Coronary artery (tissue), 2 donors: ENCODE data around the gene GPR152.
"Not testable (repeated sequence)": the region's sequence is repeated elsewhere in the genome, so short reads cannot be mapped to it uniquely, and the experiment has no call there.

Experiments used
- DNase-seq: peaks from one replicate; pipeline ENCODE4 v3.0.0-alpha.2; 2017; ENCODE audit warnings: low spot score
- H3K27ac ChIP-seq, 2 donors: fragments of 200-600 bp; sonication (generic); one replicate each; pipeline ENCODE4 v1.5.1; 2016 to 2019
- H3K4me3 ChIP-seq: fragments of 200-600 bp; sonication (generic); 2 replicates; pipeline ENCODE4 v1.5.1; 2016; ENCODE audit warnings: mild to moderate bottlenecking, moderate library complexity
- TF ChIP-seq, protein P1 (sequence below): fragments of 200-600 bp; sonication (generic); IDR thresholded peaks from one replicate; pipeline ENCODE4 v1.5.1; 2019; ENCODE audit warnings: antibody characterized with exemption

Gene GPR152

GRCh38 chr11:67466367-67466766, 13.8 kb upstream of the GPR152 start:
- TF ChIP-seq, protein P1, sequence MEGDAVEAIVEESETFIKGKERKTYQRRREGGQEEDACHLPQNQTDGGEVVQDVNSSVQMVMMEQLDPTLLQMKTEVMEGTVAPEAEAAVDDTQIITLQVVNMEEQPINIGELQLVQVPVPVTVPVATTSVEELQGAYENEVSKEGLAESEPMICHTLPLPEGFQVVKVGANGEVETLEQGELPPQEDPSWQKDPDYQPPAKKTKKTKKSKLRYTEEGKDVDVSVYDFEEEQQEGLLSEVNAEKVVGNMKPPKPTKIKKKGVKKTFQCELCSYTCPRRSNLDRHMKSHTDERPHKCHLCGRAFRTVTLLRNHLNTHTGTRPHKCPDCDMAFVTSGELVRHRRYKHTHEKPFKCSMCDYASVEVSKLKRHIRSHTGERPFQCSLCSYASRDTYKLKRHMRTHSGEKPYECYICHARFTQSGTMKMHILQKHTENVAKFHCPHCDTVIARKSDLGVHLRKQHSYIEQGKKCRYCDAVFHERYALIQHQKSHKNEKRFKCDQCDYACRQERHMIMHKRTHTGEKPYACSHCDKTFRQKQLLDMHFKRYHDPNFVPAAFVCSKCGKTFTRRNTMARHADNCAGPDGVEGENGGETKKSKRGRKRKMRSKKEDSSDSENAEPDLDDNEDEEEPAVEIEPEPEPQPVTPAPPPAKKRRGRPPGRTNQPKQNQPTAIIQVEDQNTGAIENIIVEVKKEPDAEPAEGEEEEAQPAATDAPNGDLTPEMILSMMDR, result no peak
- no peak overlapping the region for H3K27ac ChIP-seq
- no peak for DNase-seq
- no peak overlapping the region for H3K4me3 ChIP-seq

DNA sequence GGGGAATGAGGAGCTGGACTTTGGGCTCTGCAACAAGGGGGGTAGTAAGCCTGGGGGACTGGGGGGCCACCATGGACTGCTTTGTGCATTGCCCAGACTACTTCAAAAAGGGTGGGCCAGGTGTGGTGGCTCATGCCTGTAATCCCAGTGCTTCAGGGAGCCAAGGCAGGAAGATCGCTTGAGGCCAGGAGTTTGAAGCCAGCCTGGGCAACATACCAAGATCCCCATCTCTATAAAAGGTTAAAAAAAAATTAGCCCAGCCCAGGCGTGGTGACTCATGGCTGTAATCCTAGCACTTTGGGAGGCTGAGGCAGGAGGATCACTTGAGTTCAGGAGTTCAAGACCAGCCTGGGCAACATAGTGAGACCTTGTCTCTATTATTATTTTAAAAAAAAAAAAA, 13.0 kb upstream of the GPR152 start:
- Histone ChIP-seq H3K27ac (peak overlapping the region in 1 of 2 donors; percentile 95), H3K4me3 (peak overlapping the region; percentile 83)
- not testable (repeated sequence) for DNase-seq

DNA sequence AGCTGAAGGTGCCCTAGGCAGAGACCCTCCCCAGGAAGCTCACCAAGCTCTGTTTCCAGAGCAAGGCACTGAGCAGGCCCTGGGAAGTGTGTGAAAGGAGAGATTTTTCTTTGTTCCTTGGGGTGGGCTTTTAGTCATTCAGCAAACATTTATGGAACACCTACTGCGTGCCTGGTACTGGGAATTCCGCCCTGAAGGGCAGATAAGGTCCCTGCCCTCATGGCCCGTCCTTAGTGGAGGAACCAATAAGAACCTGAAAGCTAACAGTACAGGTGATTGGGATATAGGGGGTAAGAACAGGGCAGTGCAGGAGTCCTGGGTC, 12.6 kb upstream of the GPR152 start:
- Histone ChIP-seq H3K27ac (peak overlapping the region; percentile 80 to 95), H3K4me3 (peak overlapping the region; percentile 83)
- no peak for DNase-seq
- TF ChIP-seq, protein P1, result no peak

DNA sequence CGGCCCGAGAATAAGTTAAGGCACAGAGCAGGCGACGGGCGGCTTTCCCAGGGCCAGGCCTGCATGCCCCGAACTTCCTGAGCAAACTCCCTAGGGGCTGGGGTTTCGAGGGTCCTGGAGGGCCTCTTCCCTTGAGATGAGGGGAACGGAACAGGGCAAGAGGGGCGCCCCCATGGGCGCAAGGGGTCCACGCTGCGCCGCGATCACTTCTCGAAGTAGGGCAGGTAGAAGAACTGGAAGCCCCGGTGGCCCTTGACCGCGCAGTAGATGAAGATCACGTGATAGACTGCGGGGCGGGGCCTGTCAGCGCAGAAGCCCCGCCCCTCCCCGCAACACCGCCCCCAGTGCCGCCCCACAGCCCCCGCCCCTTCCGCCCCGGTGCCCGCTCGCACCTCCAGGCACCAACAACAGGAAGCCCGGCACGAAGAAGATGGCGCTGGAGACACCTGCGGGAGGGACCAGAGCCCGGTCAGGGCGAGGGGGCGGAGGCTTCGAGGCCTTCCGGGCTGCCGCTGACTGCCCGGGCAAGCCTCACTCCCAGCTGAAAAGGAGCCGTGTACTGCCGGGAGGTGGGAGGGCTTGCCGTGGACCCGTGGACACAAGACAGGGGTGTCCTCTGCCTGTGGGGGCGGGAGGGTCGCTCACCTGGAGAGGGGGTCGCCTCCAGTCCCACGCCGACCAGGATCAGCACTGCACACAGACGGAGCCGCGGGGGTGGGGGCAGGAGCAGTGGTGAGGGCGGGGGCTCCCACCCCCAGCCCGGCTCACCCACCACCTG, 12.1 kb upstream of the GPR152 start:
- peak overlapping the region; percentile 83 for H3K4me3 ChIP-seq
- peak overlapping the region; percentile 80 to 95 for H3K27ac ChIP-seq
- TF ChIP-seq, protein P1, result no peak
- peak; percentile 85 for DNase-seq

GRCh38 chr11:67463680-67464410, 11.3 kb upstream of the GPR152 start:
- Histone ChIP-seq H3K27ac (peak overlapping the region; percentile 80 to 95), H3K4me3 (peak overlapping the region; percentile 83)
- DNase-seq, result peak; percentile 85
- TF ChIP-seq, protein P1, result no peak

- no peak for DNase-seq
- TF ChIP-seq, protein P1, result no peak
- no peak overlapping the region for H3K4me3 ChIP-seq
- H3K27ac ChIP-seq, result no peak overlapping the region
These were observed 10.7 kb upstream of the GPR152 start for GRCh38 chr11:67463186-67463585.

DNA sequence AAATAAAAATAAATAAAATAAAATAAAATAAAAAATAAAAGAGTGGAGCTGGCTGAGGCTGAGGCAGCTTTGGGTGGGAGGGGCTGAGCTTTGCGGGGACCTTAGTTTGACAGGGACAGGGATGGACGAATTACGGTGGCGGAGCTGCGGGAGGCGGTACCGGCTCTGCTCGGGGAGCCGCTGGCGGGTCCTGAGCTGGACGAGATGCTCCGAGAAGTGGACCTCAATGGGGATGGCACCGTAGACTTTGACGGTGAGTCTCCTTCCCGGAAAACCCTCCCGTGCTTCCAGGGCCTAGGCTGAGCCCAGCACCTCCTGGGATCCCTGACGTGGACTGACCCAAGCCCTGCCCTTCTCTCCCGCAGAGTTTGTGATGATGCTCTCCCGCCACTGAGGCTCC, 5.7 kb upstream of the GPR152 start:
- no peak for DNase-seq
- TF ChIP-seq, protein P1, result no peak

More for the DNA sequence above, 5.7 kb upstream of the GPR152 start:
- no peak overlapping the region for H3K27ac ChIP-seq
- no peak overlapping the region for H3K4me3 ChIP-seq
